Adrenal gland (tissue), 12 donors: ENCODE results near the gene ZC3H12D. TPM values are rescaled to one million over a fixed set of nuclear protein-coding genes. Genes with fewer than 3 reads are reported as not detected.

Source experiments
- DNase-seq, 7 donors: peaks; one replicate each; pipeline ENCODE4 v3.0.0-alpha.2; 2019 to 2020
- H3K27ac ChIP-seq, 5 donors: fragments of 200-600 bp; sonication (generic) in 4 of 5; 1 replicate in 3 of 5; 2 replicates in 2 of 5; pipeline versions ENCODE4 v1.5.1 to v1.8.0; 2016 to 2020; ENCODE audit warnings: mild to moderate bottlenecking in 1 of 5
- H3K27me3 ChIP-seq: fragments of 200-600 bp; 2 replicates; pipeline ENCODE4 v1.8.0; 2021
- H3K36me3 ChIP-seq, 2 donors: fragments of 200-600 bp; replicated peaks in 1 of 2; 1 replicate in 1 of 2; 2 replicates in 1 of 2; pipeline versions ENCODE4 v1.5.1 to v1.8.0; 2018 to 2022
- H3K4me1 ChIP-seq, 2 donors: fragments of 200-600 bp; replicated peaks in 1 of 2; 1 replicate in 1 of 2; 2 replicates in 1 of 2; pipeline versions ENCODE4 v1.5.1 to v1.8.0; 2018 to 2021
- H3K4me3 ChIP-seq, 4 donors: fragments of 200-600 bp; sonication (generic) in 3 of 4; one replicate each; pipeline ENCODE4 v1.5.1; 2016 to 2018
- H3K9me3 ChIP-seq, 3 donors: fragments of 200-600 bp; sonication (generic) in 1 of 3; replicated peaks in 1 of 3; 1 replicate in 2 of 3; 2 replicates in 1 of 3; pipeline versions ENCODE4 v1.5.1 to v1.8.0; 2016 to 2021
- POLR2A ChIP-seq, 2 donors: fragments of 450-650 bp; IDR thresholded peaks; one replicate each; pipeline ENCODE4 v1.6.1; 2017; ENCODE audit warnings: antibody characterized with exemption in 2 of 2, mild to moderate bottlenecking in 2 of 2, moderate library complexity in 1 of 2
- WGBS, 4 donors: extraction: QIAGEN DNeasy Blood & Tissue Kit in 2 of 4; methylation state at CpG; one replicate each; pipeline versions ENCODE4 v1.1.5 to v1.1.7; 2013 to 2017; 5-methylcytosine and 5-hydroxymethylcytosine counted together
- intact Hi-C, 2 donors: fragments of 100-400 bp; cut with DNase I; formaldehyde crosslinking; loops; one replicate each; pipeline versions ENCODE4 v1.14.1 to v1.15.0; 2022 to 2023
- polyA plus RNA-seq, 3 donors: library from polyadenylated mRNA; stranded (reverse); fragments of 200-250 nt in 2 of 3; fragments of 350-450 nt in 1 of 3; fragmentation: Illumina TruSeq in 1 of 3; extraction: RNeasy Lipid Tissue Mini Kit (QIAGEN cat#74804) in 1 of 3; gene quantifications; one replicate each; pipeline ENCODE4 v1.2.3, GENCODE V29; 2013 to 2014
- total RNA-seq, 9 donors: library from RNA; depleted of rRNA in 4 of 9; stranded (reverse); fragments of >200 nt in 4 of 9; fragments of 120-200 nt in 1 of 9; fragmentation: NEBNext Ultra II Directional in 1 of 9; extraction: Animal tissue kit (Norgen Biotek cat#: 25700) in 1 of 9; gene quantifications; one replicate each; pipeline versions ENCODE4 v1.1.0 to v1.2.4, GENCODE V29; 2013 to 2023
- TF ChIP-seq, protein P1 (sequence below), 6 experiments: fragments of 450-650 bp in 4 of 6; fragments of 200-600 bp in 2 of 6; sonication (generic) in 1 of 6; IDR thresholded peaks; 1 replicate in 5 of 6; 2 replicates in 1 of 6; pipeline versions ENCODE4 v1.5.1 to v1.8.0; 2016 to 2021; ENCODE audit warnings: antibody characterized with exemption in 6 of 6, mild to moderate bottlenecking in 2 of 6, moderate library complexity in 1 of 6
- donor health status: healthy with polysubstance abuse.
- donor health status: Bipolar disorder and iron deficiency.
- donor health status: DM: yes; HTN: yes; CAD: no.
- donor health status: DM: no; HTN: no; CAD: no.
- donor health status: DM: no; HTN: no; CAD: no.
- donor health status: DM: yes; HTN: yes; CAD: no.

The ZC3H12D gene
- total and polyA plus RNA-seq, 12 donors = 0.44 to 12.0 (median 1.8) TPM

- no peak overlapping the region for H3K4me3 ChIP-seq
- no peaks in the 10 kb centered on the region for H3K9me3 ChIP-seq
- no peaks in the 10 kb centered on the region for H3K4me1 ChIP-seq
- DNase-seq = no peak
- WGBS, 4 donors = 72 to 86% (median 75%) methylated on average over 3 of the region's 3 CpGs
- H3K27me3 ChIP-seq = no peaks in the 10 kb centered on the region
- H3K36me3 ChIP-seq = no peaks in the 10 kb centered on the region
- peak overlapping the region in 2 of 5 donors; percentile 8 to 79 for H3K27ac ChIP-seq
- intact Hi-C loops = no loop called here
- no peak for TF ChIP-seq POLR2A (IDR thresholded peaks at IDR 0.05)
- TF ChIP-seq, protein P1, sequence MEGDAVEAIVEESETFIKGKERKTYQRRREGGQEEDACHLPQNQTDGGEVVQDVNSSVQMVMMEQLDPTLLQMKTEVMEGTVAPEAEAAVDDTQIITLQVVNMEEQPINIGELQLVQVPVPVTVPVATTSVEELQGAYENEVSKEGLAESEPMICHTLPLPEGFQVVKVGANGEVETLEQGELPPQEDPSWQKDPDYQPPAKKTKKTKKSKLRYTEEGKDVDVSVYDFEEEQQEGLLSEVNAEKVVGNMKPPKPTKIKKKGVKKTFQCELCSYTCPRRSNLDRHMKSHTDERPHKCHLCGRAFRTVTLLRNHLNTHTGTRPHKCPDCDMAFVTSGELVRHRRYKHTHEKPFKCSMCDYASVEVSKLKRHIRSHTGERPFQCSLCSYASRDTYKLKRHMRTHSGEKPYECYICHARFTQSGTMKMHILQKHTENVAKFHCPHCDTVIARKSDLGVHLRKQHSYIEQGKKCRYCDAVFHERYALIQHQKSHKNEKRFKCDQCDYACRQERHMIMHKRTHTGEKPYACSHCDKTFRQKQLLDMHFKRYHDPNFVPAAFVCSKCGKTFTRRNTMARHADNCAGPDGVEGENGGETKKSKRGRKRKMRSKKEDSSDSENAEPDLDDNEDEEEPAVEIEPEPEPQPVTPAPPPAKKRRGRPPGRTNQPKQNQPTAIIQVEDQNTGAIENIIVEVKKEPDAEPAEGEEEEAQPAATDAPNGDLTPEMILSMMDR (IDR thresholded peaks at IDR 0.05) = no peak
Observed at GRCh38 chr6:149483334-149483725, 1.5 kb downstream of the ZC3H12D start.

DNA sequence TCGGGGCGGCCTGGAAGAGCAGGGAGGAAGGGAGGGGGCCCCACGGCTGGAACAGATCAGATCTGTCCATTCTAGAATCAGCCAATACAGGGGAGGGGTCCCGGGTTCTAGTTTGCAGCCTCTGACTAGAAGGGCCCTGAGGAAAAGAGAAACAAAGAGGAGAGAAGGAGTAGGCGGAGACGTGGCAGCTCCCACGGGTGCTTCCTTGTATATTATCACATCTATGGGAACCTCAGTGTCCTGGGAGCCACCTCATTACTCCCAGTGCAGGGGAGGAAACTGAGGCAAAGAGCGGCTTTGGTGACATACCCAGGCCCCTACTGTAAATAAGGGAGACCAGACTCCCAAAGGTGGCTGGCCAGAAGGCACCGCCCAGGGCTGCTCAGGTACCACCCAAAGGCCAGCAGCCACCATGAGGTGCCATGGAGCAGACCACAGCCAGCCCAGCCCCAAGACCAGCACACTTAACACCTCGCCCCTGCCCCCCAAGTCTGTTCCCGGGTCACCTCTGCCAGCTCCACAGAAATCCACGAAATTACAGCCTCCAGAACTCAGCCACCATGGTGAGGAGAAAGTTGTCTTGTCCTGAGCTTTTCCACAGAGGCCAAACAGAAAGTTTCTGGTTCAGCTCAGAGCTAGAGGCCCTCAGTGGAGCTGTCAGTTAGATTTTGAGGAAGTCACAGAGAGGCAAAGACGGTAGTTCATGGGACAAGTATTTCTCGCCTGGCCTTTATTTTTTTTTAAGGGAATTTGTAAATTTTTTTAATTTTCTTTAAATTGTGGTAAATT lies 2.1 kb downstream of the ZC3H12D start:
- no peak for DNase-seq
- H3K4me3 ChIP-seq = peak overlapping the region in 1 of 4 donors; percentile 40
- intact Hi-C loops = no loop called here
- H3K36me3 ChIP-seq = no peaks in the 10 kb centered on the region
- H3K4me1 ChIP-seq = no peaks in the 10 kb centered on the region
- peak overlapping the region; percentile 54 to 84 (median 68) for H3K27ac ChIP-seq
- H3K9me3 ChIP-seq = no peaks in the 10 kb centered on the region
- no peaks in the 10 kb centered on the region for H3K27me3 ChIP-seq
- TF ChIP-seq POLR2A (IDR thresholded peaks at IDR 0.05) = no peak
- TF ChIP-seq, protein P1 (IDR thresholded peaks at IDR 0.05) = no peak
- 63 to 76% (median 67%) methylated on average over 13 to 14 of the region's 14 CpGs for WGBS, 4 donors

- intact Hi-C loops = no loop called here
- 90 to 93% (median 91%) methylated on average over 18 of the region's 18 CpGs for WGBS, 4 donors
- H3K27ac ChIP-seq = peak overlapping the region in 1 of 5 donors; percentile 79
Observed at GRCh38 chr6:149480502-149481280, 4.1 kb downstream of the ZC3H12D start.

More at GRCh38 chr6:149480502-149481280, 4.1 kb downstream of the ZC3H12D start:
- Histone ChIP-seq H3K36me3 (no peaks in the 10 kb centered on the region), H3K4me3 (no peak overlapping the region), H3K27me3 (no peaks in the 10 kb centered on the region), H3K9me3 (no peaks in the 10 kb centered on the region), H3K4me1 (no peaks in the 10 kb centered on the region)
- TF ChIP-seq, protein P1 (IDR thresholded peaks at IDR 0.05) = no peak
- TF ChIP-seq POLR2A (IDR thresholded peaks at IDR 0.05) = no peak
- peak in 1 of 7 donors; percentile 39 for DNase-seq
